Right atrium auricular region (tissue), 2 donors: ENCODE results near the gene SPAG9. TPM values are rescaled to one million over a fixed set of nuclear protein-coding genes. Genes with fewer than 3 reads are reported as not detected.
A peak's percentile ranks its signal among the peaks of the same experiment; 100 is the strongest.

ENCODE experiments used
- DNase-seq: peaks from one replicate; pipeline ENCODE4 v3.0.0-alpha.2; 2019; ENCODE audit warnings: low spot score
- H3K27ac ChIP-seq, 2 donors: fragments of 200-600 bp; sonication (generic); 1 replicate in 1 of 2; 2 replicates in 1 of 2; pipeline ENCODE4 v1.5.1; 2016 to 2019
- H3K27me3 ChIP-seq, 2 donors: fragments of 200-600 bp; sonication (generic); one replicate each; pipeline versions ENCODE4 v1.5.1 to v1.6.0; 2017 to 2019
- H3K36me3 ChIP-seq: fragments of 200-600 bp; sonication (generic); one replicate; pipeline ENCODE4 v1.5.1; 2016
- H3K4me1 ChIP-seq, 2 donors: fragments of 200-600 bp; sonication (generic); one replicate each; pipeline versions ENCODE4 v1.5.1 to v1.6.0; 2017 to 2019
- H3K4me3 ChIP-seq, 2 donors: fragments of 200-600 bp; sonication (generic); 1 replicate in 1 of 2; 2 replicates in 1 of 2; pipeline ENCODE4 v1.5.1; 2017 to 2019; ENCODE audit warnings: mild to moderate bottlenecking in 1 of 2, moderate library complexity in 1 of 2
- H3K9me3 ChIP-seq, 2 donors: fragments of 200-600 bp; sonication (generic); one replicate each; pipeline ENCODE4 v1.5.1; 2019
- CTCF ChIP-seq, 2 donors: fragments of 200-600 bp; sonication (generic); IDR thresholded peaks; one replicate each; pipeline ENCODE4 v1.5.1; 2019; ENCODE audit warnings: antibody characterized with exemption in 2 of 2
- total RNA-seq, 2 donors: library from RNA; depleted of rRNA; stranded (reverse); fragments of >200 nt; gene quantifications; one replicate each; pipeline ENCODE4 v1.1.0, GENCODE V29; 2016

Gene SPAG9
- total RNA-seq, 2 donors from 2014 or later, result 56.4 to 56.5 TPM

DNA sequence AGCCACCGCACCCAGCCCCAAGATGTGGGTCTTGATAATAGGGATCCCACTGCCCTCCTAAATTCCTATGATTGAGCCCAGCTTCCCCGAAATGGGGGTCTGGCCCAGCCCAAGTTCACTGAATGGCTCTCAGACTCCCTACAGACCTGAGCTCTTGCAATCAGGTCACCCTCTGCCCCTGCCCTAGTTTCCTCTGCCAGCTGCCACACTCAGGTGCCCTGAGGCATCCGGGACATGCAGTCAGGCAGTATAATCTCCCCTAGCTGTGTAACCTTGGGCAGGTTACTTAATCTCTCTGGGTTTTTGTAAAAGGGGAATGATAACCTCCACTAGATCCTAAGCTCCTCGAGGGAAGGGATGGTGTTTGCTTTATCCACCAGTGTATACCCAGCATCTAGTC lies 193.4 kb downstream of the SPAG9 start:
- Histone ChIP-seq H3K9me3 (no peaks in the 10 kb centered on the region), H3K27me3 (no peaks in the 10 kb centered on the region), H3K4me3 (no peak overlapping the region), H3K4me1 (peaks cover 0 to 40% of the 10 kb centered on the region in 2 donors), H3K36me3 (no peaks in the 10 kb centered on the region), H3K27ac (no peak overlapping the region)
- no peak for DNase-seq
- no peak for TF ChIP-seq CTCF (IDR thresholded peaks at IDR 0.05)

GRCh38 chr17:50926523-50926922 lies 194.1 kb downstream of the SPAG9 start:
- Histone ChIP-seq H3K9me3 (no peaks in the 10 kb centered on the region), H3K27ac (no peak overlapping the region), H3K36me3 (no peaks in the 10 kb centered on the region), H3K27me3 (no peaks in the 10 kb centered on the region), H3K4me3 (no peak overlapping the region), H3K4me1 (peaks cover 0 to 37% of the 10 kb centered on the region in 2 donors)
- no peak for TF ChIP-seq CTCF (IDR thresholded peaks at IDR 0.05)
- no peak for DNase-seq

- no peak overlapping the region for H3K27ac ChIP-seq
- H3K4me1 ChIP-seq, result peaks cover 0 to 28% of the 10 kb centered on the region in 2 donors
- no peak for DNase-seq
- TF ChIP-seq CTCF (IDR thresholded peaks at IDR 0.05), result no peak
- H3K4me3 ChIP-seq, result no peak overlapping the region
- H3K36me3 ChIP-seq, result no peaks in the 10 kb centered on the region
- H3K27me3 ChIP-seq, result no peaks in the 10 kb centered on the region
- no peaks in the 10 kb centered on the region for H3K9me3 ChIP-seq
Measured at GRCh38 chr17:50925296-50925891, 195.3 kb downstream of the SPAG9 start.

GRCh38 chr17:50924800-50925199 lies 195.9 kb downstream of the SPAG9 start:
- TF ChIP-seq CTCF (IDR thresholded peaks at IDR 0.05), result no peak
- Histone ChIP-seq H3K9me3 (no peaks in the 10 kb centered on the region), H3K4me3 (no peak overlapping the region), H3K27ac (no peak overlapping the region), H3K27me3 (no peaks in the 10 kb centered on the region), H3K4me1 (peaks cover 0 to 26% of the 10 kb centered on the region in 2 donors), H3K36me3 (no peaks in the 10 kb centered on the region)
- DNase-seq, result no peak

DNA sequence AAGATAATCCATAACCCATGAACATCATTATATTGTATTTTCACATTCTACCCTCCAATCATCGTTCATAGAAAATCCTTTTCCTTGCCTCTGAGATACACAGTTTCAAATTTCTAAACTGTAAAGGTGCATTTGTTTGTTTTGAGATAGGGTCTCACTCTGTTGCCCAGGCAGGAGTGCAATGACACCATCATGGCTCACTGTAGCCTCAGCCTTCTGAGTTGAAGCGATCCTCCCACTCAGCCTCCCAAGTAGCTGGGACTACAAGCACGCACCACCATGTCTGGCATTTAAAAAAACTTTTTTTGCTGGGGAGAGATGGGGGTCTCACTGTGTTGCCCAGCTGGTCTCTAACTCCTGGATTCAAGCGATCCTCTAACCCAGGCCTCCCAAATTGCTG lies 196.4 kb downstream of the SPAG9 start:
- no peaks in the 10 kb centered on the region for H3K27me3 ChIP-seq
- TF ChIP-seq CTCF (IDR thresholded peaks at IDR 0.05), result no peak
- H3K36me3 ChIP-seq, result no peaks in the 10 kb centered on the region
- H3K4me1 ChIP-seq, result peaks cover 0 to 29% of the 10 kb centered on the region in 2 donors
- H3K27ac ChIP-seq, result no peak overlapping the region
- no peak overlapping the region for H3K4me3 ChIP-seq
- no peak for DNase-seq
- H3K9me3 ChIP-seq, result no peaks in the 10 kb centered on the region

GRCh38 chr17:50923611-50924010 lies 197.1 kb downstream of the SPAG9 start:
- H3K4me3 ChIP-seq, result no peak overlapping the region
- H3K27ac ChIP-seq, result peak overlapping the region in 1 of 2 donors; percentile 22
- no peaks in the 10 kb centered on the region for H3K27me3 ChIP-seq
- no peak for TF ChIP-seq CTCF (IDR thresholded peaks at IDR 0.05)
- H3K9me3 ChIP-seq, result no peaks in the 10 kb centered on the region
- H3K36me3 ChIP-seq, result no peaks in the 10 kb centered on the region
- H3K4me1 ChIP-seq, result peaks cover 0 to 36% of the 10 kb centered on the region in 2 donors
- DNase-seq, result no peak
